ENCODE results near the gene MBLAC2. TPM values are rescaled to one million over a fixed set of nuclear protein-coding genes. Genes with fewer than 3 reads are reported as not detected.

Gene MBLAC2
- total RNA-seq, 1 experiment from 2014 or later, result 4.6 TPM

DNA sequence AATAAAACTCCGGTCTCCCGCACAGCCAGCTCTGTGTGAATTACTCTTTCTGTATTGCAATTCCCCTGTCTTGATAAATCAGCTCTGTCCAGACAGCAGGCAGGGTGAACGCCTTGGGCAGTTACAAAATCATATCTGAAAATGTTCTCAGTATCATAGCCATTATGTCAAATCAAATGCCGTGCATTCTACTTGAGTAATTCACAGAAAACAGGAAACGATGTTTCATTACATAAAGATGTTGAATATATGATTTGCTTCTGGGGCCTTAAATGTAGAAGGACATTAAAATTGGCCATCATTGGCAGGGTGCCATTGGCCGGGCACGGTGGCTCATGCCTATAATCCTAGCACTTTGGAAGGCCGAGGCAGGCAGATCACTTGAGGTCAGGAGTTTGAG, 8.6 kb upstream of the MBLAC2 start:
- Histone ChIP-seq H3K4me3 (no peak overlapping the region), H3K9me3 (ENCODE audit: insufficient read depth, low read depth) (no peaks in the 10 kb centered on the region), H3K79me2 (ENCODE audit: low read depth) (no peaks in the 10 kb centered on the region), H3K4me2 (no peak overlapping the region), H3K9me2 (ENCODE audit: insufficient read depth) (no peaks in the 10 kb centered on the region), H2AFZ (no peak overlapping the region), H3K27me3 (ENCODE audit: insufficient read depth, low read depth) (no peaks in the 10 kb centered on the region), H3F3A (ENCODE audit: insufficient read depth, low read depth) (no peaks in the 10 kb centered on the region), H3K36me3 (ENCODE audit: low read depth) (no peaks in the 10 kb centered on the region), H3K4me1 (replicated peaks; ENCODE audit: insufficient read depth) (no peaks in the 10 kb centered on the region), H3K27ac (no peak overlapping the region), H4K20me1 (ENCODE audit: insufficient read depth) (no peaks in the 10 kb centered on the region)
- TF ChIP-seq, protein P1, sequence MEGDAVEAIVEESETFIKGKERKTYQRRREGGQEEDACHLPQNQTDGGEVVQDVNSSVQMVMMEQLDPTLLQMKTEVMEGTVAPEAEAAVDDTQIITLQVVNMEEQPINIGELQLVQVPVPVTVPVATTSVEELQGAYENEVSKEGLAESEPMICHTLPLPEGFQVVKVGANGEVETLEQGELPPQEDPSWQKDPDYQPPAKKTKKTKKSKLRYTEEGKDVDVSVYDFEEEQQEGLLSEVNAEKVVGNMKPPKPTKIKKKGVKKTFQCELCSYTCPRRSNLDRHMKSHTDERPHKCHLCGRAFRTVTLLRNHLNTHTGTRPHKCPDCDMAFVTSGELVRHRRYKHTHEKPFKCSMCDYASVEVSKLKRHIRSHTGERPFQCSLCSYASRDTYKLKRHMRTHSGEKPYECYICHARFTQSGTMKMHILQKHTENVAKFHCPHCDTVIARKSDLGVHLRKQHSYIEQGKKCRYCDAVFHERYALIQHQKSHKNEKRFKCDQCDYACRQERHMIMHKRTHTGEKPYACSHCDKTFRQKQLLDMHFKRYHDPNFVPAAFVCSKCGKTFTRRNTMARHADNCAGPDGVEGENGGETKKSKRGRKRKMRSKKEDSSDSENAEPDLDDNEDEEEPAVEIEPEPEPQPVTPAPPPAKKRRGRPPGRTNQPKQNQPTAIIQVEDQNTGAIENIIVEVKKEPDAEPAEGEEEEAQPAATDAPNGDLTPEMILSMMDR (conservative IDR thresholded peaks at IDR 0.05), result no peak
- no peak for TF ChIP-seq EZH2 (IDR thresholded peaks at IDR 0.05; ENCODE audit: low read depth)
- no TSS peak for BruUV-seq (replicated peaks)
- intact Hi-C loops (cut with micrococcal nuclease; ENCODE audit: unreplicated experiment), result no loop called here
- ChIA-PET CTCF (no interaction called here), POLR2A (ENCODE audit: unreplicated experiment) (no interaction called here)
- DNase-seq, result no peak

GRCh38 chr5:90480699-90481098, 6.1 kb upstream of the MBLAC2 start:
- ChIA-PET POLR2A (ENCODE audit: unreplicated experiment) (no interaction called here), CTCF (no interaction called here)
- no peaks in the 10 kb centered on the region for H3F3A ChIP-seq (ENCODE audit: insufficient read depth, low read depth)
- no peak overlapping the region for H2AFZ ChIP-seq
- H3K36me3 ChIP-seq (ENCODE audit: low read depth), result no peaks in the 10 kb centered on the region
- DNase-seq, result no peak
- H4K20me1 ChIP-seq (ENCODE audit: insufficient read depth), result no peaks in the 10 kb centered on the region
- intact Hi-C loops (cut with micrococcal nuclease; ENCODE audit: unreplicated experiment), result no loop called here
- H3K9me2 ChIP-seq (ENCODE audit: insufficient read depth), result no peaks in the 10 kb centered on the region
- no peak for TF ChIP-seq EZH2 (IDR thresholded peaks at IDR 0.05; ENCODE audit: low read depth)
- TF ChIP-seq, protein P1 (conservative IDR thresholded peaks at IDR 0.05), result no peak
- H3K4me3 ChIP-seq, result no peak overlapping the region
- 0 out of 2 replicates have a peak, but pooled peaks cover under 1% of the 10 kb centered on the region for H3K4me1 ChIP-seq (replicated peaks; ENCODE audit: insufficient read depth)
- no peak overlapping the region for H3K27ac ChIP-seq
- H3K27me3 ChIP-seq (ENCODE audit: insufficient read depth, low read depth), result no peaks in the 10 kb centered on the region
- no peaks in the 10 kb centered on the region for H3K9me3 ChIP-seq (ENCODE audit: insufficient read depth, low read depth)
- no TSS peak for BruUV-seq (replicated peaks)
- H3K4me2 ChIP-seq, result no peak overlapping the region
- H3K79me2 ChIP-seq (ENCODE audit: low read depth), result no peaks in the 10 kb centered on the region

DNA sequence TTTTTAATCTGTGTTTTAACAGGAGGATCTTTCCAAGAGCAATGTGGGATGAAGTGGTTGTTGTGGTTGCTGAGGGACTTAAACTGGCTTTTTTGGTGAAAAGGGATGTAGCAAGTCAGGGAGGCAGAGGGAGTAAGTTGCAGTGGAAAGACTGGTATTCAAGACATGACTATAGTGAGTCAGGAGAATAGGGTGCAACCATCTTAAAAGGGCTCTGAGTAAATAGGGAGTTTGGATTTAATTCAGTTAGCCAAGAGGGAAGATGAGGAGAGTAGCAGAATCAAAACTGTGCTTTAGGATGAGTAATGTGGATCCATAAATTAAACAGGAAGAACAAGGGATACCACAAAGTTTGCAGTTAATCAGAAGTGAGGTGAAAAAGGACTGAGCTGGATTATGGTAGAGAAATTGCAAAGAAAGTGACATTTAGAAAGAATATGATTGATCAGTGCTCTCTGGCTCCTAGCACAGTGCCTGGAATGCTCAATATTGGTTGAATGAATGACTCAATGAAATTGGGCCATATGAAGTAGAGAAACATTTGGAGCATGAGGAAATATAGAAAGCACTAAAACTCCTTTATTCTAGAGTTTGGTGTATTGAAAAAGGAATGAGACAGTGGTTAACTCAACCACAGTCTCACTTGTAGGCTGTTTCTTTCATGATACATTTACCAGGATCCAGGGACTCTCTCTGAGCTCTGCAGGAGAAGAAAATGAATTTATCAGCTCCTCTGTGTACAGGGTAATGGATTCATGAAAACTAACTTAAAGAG, 5.2 kb upstream of the MBLAC2 start:
- intact Hi-C loops (cut with micrococcal nuclease; ENCODE audit: unreplicated experiment), result no loop called here
- ChIA-PET POLR2A (ENCODE audit: unreplicated experiment) (no interaction called here), CTCF (no interaction called here)
- no peaks in the 10 kb centered on the region for H3K27me3 ChIP-seq (ENCODE audit: insufficient read depth, low read depth)
- no peak for DNase-seq
- H3K79me2 ChIP-seq (ENCODE audit: low read depth), result no peaks in the 10 kb centered on the region
- no peaks in the 10 kb centered on the region for H3K9me2 ChIP-seq (ENCODE audit: insufficient read depth)
- H2AFZ ChIP-seq, result no peak overlapping the region
- BruUV-seq (replicated peaks), result no TSS peak
- TF ChIP-seq, protein P1 (conservative IDR thresholded peaks at IDR 0.05), result no peak
- no peak for TF ChIP-seq EZH2 (IDR thresholded peaks at IDR 0.05; ENCODE audit: low read depth)
- no peaks in the 10 kb centered on the region for H3K9me3 ChIP-seq (ENCODE audit: insufficient read depth, low read depth)
- H3K27ac ChIP-seq, result no peak overlapping the region
- H3K36me3 ChIP-seq (ENCODE audit: low read depth), result no peaks in the 10 kb centered on the region
- 0 out of 2 replicates have a peak, but pooled peaks cover 4% of the 10 kb centered on the region for H3K4me1 ChIP-seq (replicated peaks; ENCODE audit: insufficient read depth)
- H3F3A ChIP-seq (ENCODE audit: insufficient read depth, low read depth), result peaks cover 4% of the 10 kb centered on the region; the same call in 1 of the 2 replicates
- no peak overlapping the region for H3K4me2 ChIP-seq
- H3K4me3 ChIP-seq, result no peak overlapping the region
- no peaks in the 10 kb centered on the region for H4K20me1 ChIP-seq (ENCODE audit: insufficient read depth)

Measured in PC-9 (cell line).